HFFc6 (cell line): ENCODE data around the gene CDKN1C. TPM values are rescaled to one million over a fixed set of nuclear protein-coding genes. Genes with fewer than 3 reads are reported as not detected.

Experiments
- DNase-seq: peaks from one replicate; pipeline ENCODE4 v3.0.0-alpha.2; 2018
- H3K27ac Mint-ChIP-seq: 2 replicates; pipeline ENCODE4 v1.8.0; 2020; ENCODE audit warnings: mild to moderate bottlenecking, mixed read lengths
- H3K27me3 Mint-ChIP-seq: 2 replicates; pipeline ENCODE4 v1.8.0; 2021; ENCODE audit warnings: mild to moderate bottlenecking, moderate library complexity, mixed read lengths; ENCODE audit not compliant: insufficient read depth
- H3K36me3 Mint-ChIP-seq: 2 replicates; pipeline ENCODE4 v1.8.0; 2021; ENCODE audit warnings: low read depth, mixed read lengths
- H3K4me1 Mint-ChIP-seq: 2 replicates; pipeline ENCODE4 v1.8.0; 2020; ENCODE audit warnings: low read depth, mixed read lengths
- H3K4me3 Mint-ChIP-seq: 2 replicates; pipeline ENCODE4 v1.8.0; 2020; ENCODE audit warnings: mild to moderate bottlenecking, moderate library complexity, mixed read lengths
- H3K9me3 Mint-ChIP-seq: 2 replicates; pipeline ENCODE4 v1.8.0; 2020; ENCODE audit warnings: mild to moderate bottlenecking, mixed read lengths
- total RNA-seq, 6 experiments: library from RNA; stranded (reverse); fragmentation: NEBNext Ultra II Directional; extraction: Animal tissue kit (Norgen Biotek cat#: 25700); gene quantifications; 2 replicates in 1 of 6; 3 replicates in 5 of 6; pipeline ENCODE4 v1.2.3, GENCODE V29; 2021
- TF ChIP-seq, protein P1 (sequence below): fragments of 200-600 bp; sonication (generic); IDR thresholded peaks from 2 replicates; pipeline ENCODE4 v1.5.0; 2021; ENCODE audit warnings: antibody characterized with exemption, mild to moderate bottlenecking

Gene CDKN1C
- total RNA-seq, 6 experiments from 2014 or later, result 0.17 to 0.24 TPM; not detected in 4

DNA sequence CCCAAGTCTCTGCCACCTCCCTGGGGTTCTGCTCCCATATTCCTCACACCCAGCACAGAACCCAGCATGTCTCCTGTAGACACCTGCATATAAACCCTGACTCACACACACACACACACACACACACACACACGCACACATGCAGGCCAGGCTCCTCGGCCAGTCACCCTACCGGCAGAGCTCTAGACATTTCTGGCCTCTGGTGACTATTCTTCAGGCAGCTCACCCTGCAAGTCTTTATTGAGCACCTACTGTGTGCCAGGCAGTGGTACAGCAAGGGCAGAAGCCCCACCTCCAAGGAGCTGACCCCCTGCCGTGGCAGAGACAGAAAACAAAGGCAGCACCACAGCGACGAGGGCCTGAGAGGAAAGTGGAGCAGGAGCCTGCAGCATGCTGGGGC is 50.3 kb downstream of the CDKN1C start:
- peaks cover 26% of the 10 kb centered on the region for H3K27me3 Mint-ChIP-seq
- TF ChIP-seq, protein P1, sequence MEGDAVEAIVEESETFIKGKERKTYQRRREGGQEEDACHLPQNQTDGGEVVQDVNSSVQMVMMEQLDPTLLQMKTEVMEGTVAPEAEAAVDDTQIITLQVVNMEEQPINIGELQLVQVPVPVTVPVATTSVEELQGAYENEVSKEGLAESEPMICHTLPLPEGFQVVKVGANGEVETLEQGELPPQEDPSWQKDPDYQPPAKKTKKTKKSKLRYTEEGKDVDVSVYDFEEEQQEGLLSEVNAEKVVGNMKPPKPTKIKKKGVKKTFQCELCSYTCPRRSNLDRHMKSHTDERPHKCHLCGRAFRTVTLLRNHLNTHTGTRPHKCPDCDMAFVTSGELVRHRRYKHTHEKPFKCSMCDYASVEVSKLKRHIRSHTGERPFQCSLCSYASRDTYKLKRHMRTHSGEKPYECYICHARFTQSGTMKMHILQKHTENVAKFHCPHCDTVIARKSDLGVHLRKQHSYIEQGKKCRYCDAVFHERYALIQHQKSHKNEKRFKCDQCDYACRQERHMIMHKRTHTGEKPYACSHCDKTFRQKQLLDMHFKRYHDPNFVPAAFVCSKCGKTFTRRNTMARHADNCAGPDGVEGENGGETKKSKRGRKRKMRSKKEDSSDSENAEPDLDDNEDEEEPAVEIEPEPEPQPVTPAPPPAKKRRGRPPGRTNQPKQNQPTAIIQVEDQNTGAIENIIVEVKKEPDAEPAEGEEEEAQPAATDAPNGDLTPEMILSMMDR, result no peak
- DNase-seq, result no peak

DNA sequence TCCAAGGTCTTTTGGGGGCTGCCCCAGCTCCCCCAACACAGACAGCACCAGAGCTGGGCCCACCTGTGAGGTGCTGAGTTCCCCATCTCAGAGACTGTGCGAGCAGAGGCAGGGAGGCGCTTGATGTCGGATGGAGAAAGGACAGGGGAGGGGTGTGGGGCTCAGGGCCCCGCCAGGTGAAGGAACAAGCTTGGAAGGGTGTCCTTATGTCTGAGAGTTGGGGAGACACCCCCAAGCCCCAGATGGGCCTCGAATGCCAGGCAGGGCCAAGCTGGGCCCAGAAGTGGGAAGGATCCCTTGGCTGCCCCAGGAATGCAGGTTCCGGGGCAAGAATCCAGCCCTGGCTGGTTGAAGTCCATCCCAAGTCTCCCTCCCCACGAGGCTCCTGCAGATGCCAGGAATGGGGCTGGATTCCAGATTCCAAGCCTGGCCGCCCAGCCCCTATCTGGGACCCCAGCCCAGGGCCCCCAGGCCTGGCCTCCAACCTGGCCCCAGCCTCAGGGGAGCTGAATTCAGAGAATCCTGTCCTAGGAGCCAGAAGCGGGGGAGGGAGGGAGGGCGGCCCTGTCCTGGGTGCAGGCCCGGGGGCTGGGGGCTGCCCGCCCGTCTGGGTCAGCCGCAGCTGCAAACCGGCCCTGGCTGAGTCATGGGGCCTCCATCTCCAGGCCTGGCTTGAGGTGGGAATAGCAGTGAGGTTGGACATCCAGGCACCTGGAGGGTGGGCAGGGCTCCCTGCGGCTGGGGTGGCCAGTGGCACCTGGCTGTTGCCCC is 50.9 kb downstream of the CDKN1C start:
- H3K27me3 Mint-ChIP-seq, result peaks cover 23% of the 10 kb centered on the region
- DNase-seq, result no peak
- H3K27ac Mint-ChIP-seq, result no peak overlapping the region
- no peaks in the 10 kb centered on the region; the same call in 1 of the 2 replicates for H3K36me3 Mint-ChIP-seq
- TF ChIP-seq, protein P1, result no peak
- peaks cover under 1% of the 10 kb centered on the region; the same call in 1 of the 2 replicates for H3K9me3 Mint-ChIP-seq
- H3K4me1 Mint-ChIP-seq, result no peaks in the 10 kb centered on the region
- no peak overlapping the region for H3K4me3 Mint-ChIP-seq

More for the DNA sequence above, 50.3 kb downstream of the CDKN1C start:
- no peaks in the 10 kb centered on the region for H3K9me3 Mint-ChIP-seq
- H3K27ac Mint-ChIP-seq, result no peak overlapping the region
- H3K4me3 Mint-ChIP-seq, result no peak overlapping the region
- no peaks in the 10 kb centered on the region for H3K4me1 Mint-ChIP-seq
- H3K36me3 Mint-ChIP-seq, result no peaks in the 10 kb centered on the region

DNA sequence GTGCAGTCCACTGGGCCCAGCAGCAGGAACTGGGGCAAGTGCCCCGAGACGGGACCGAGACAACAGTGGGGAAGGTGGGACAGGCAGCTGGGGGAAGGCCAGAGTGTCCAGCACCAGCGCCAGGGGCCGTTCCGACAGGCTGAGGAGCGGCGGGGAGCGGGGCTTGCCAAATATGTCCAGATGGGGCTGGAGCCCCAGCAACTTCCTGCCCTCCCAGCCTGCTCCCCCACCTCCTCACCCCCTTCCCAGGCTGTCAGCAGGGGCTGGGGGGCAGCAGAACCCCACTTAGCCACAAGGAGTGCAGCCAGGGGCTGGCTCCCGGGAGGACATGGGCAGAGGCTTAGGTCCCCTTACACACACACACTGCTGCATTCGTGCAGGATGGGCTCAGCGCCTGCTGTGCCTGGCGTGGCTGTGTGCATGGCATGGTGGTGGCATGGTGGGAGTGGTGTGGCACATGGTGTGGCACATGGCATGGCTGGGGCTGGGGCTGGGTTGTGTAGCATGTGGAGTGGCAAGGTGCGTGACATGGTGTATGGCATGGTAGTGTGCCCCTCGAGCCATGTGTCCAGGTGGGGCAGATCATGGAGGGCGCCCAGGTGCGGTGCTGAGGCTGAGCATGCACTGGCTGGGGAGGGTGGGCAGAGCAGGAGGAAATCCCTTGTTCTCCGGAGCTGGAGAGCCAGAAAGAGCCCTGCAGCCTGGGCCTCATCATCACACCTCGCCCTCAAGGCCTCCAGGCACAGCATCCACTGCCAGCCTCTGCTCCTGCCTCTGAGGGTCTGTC is 51.7 kb downstream of the CDKN1C start:
- DNase-seq, result no peak
- Mint-ChIP-seq H3K27me3 (peaks cover 17% of the 10 kb centered on the region), H3K9me3 (peaks cover 8% of the 10 kb centered on the region), H3K27ac (no peak overlapping the region), H3K4me1 (no peaks in the 10 kb centered on the region), H3K36me3 (peaks cover 8% of the 10 kb centered on the region), H3K4me3 (no peak overlapping the region)
- TF ChIP-seq, protein P1, result no peak

Other genes with a start within 250 kb of the CDKN1C start
- gene KCNQ1OT1, start 185.8 kb downstream of the CDKN1C start, total RNA-seq, result under 1 TPM; 0.41 to 0.76 (median 0.43) TPM
- gene PHLDA2, start 43.6 kb upstream of the CDKN1C start, total RNA-seq, result 100 to 1,000 TPM; 102 to 149 (median 125) TPM
- 100 to 1,000 TPM; 109 to 140 (median 131) TPM for gene NAP1L4, start 106.6 kb upstream of the CDKN1C start, total RNA-seq
- gene CARS1, start 171.6 kb upstream of the CDKN1C start, total RNA-seq, result 10 to 100 TPM; 51.2 to 64.3 (median 56.1) TPM